GM19395 (cell line): ENCODE results near the gene COL4A1.

Experiments
- ATAC-seq: cut with Tn5 transposase; IDR thresholded peaks from one replicate; pipeline ENCODE4 v1.9.1; 2021; ENCODE audit warnings: mild to moderate bottlenecking, moderate library complexity; ENCODE audit not compliant: unreplicated experiment

COL4A1 gene

GRCh38 chr13:110244071-110244830, 62.7 kb downstream of the COL4A1 start:
- ATAC-seq = no peak

DNA sequence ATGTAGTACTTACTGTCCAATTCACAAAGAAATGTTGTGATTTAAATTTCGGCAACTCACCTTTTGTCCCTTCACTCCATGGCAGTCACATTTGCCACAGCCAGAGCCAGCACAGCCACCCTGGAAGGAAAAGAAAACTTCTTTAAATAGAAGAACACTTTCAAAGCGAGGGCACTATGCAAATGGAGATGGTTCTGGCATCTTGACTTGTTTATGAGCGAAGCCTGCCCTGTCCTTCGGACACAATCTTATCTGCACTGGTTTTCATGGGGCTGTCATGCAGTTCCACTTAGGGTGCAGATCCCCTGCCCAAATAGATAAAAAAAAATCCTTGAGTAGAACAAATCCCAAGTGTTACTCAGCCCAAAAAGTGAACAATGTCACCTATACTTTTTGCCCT, 64.3 kb downstream of the COL4A1 start:
- ATAC-seq = no peak

DNA sequence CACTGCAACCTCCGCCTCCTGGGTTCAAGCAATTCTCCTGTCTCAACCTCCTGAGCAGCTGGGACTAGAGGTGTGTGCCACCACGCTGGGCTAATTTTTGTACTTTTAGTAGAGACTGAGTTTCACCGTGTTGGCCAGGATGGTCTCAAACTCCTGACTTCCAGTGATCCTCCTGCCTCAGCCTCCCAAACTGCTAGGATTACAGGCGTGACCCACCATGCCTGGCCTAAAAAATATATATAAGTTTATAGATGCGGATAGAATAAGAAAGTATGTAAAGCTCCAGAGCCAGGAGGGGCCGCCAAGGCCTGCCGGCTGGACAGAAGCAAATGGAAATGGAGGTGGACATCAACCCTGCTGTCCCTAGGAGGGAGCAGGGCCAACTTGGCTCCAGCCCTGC, 66.0 kb downstream of the COL4A1 start:
- no peak for ATAC-seq

GRCh38 chr13:110240352-110240751, 66.6 kb downstream of the COL4A1 start:
- ATAC-seq = no peak

DNA sequence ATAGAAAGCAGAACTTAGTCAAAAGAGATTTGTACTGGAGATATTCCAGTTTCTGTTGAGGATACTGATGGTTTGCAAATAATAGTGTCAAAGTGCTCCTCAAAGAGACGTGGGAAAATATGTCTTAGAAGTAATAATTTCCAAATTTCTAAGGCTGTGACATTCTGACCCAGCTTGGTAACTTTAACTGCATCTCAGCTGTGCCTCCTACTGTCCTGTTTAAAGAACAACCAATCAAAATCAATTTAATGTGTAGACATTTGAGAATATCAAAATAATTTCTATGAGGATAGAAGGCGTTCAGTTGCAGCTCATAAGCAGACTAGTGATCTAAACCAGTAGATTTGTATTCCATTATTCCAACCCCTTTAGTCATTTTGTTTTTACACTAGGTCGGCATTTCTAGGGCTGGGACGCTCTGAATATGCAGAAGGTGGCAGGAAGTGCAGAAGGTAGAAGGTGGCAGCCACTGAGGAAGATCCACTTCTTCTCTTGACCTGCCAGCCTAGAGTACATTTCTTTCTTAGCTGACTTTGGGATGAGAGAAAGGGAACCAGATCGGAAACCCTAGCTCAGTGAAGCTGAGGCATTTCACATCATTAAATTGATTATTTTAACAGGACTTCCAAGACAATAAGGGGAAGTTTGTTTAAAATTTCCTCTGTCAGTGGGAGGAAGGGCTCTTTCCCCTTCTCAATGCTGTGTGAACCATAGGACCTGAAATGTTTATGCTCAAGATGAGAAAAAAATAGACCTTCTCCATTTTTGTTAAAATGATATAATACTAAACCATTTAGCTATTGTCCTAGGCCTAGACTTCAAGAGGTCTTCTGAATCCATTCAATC, 67.5 kb downstream of the COL4A1 start:
- no peak for ATAC-seq

DNA sequence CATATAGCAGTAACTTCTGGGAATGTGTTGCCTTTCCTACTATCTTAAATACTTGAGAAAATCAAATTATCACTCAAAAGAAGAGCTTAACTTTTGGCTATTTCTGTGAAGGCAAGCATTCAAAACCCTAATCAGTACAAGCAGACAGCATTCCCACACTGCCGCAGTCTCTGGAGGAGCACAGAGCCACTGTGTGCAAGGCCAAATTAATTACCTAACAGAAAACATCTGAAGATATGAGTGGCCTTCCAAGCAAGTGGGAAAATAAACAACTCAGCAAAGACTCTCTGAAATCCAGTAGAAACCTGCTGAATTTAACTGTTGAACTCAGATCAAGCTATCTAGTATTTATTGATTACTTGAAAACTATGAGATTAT, 68.2 kb downstream of the COL4A1 start:
- ATAC-seq = no peak

- no peak for ATAC-seq
These were observed 68.8 kb downstream of the COL4A1 start for GRCh38 chr13:110237875-110238817.

GRCh38 chr13:110236831-110237261, 70.1 kb downstream of the COL4A1 start:
- ATAC-seq = no peak

DNA sequence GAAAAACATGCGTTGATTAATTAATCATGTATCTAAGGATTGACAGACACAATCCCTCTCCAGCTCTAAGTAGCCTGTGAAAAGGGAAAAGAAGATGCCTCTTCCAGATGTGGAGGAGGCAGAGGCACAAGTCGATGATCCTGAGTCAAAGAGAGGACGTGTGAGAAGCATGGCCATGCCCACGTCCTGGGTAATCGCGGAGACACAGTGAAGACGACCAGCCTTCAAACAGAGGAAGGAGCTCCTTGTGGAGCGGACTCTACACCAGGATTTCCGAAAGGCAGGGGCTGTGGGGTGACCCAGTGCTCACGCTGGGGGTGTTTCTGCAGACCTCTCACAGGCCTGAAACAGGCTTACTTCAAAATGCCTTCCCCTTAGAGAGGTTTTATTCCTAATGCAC, 70.5 kb downstream of the COL4A1 start:
- no peak for ATAC-seq

GRCh38 chr13:110234532-110234931, 72.4 kb downstream of the COL4A1 start:
- ATAC-seq = no peak

DNA sequence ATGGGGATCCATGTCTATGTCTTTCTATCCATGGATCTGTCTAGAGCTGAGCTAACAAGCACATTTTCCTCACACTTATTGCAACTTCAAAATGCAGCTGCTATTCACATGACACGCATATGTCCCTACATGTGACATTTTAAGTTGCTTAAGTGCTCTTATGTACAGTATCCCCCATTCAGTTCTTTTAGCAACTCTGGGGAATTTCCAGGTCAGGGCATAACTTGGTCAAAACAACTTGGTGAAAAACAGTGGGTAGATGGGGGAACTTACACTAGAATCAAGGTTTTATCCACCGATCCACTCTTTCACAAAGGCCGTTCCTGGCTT, 73.0 kb downstream of the COL4A1 start:
- ATAC-seq = no peak

DNA sequence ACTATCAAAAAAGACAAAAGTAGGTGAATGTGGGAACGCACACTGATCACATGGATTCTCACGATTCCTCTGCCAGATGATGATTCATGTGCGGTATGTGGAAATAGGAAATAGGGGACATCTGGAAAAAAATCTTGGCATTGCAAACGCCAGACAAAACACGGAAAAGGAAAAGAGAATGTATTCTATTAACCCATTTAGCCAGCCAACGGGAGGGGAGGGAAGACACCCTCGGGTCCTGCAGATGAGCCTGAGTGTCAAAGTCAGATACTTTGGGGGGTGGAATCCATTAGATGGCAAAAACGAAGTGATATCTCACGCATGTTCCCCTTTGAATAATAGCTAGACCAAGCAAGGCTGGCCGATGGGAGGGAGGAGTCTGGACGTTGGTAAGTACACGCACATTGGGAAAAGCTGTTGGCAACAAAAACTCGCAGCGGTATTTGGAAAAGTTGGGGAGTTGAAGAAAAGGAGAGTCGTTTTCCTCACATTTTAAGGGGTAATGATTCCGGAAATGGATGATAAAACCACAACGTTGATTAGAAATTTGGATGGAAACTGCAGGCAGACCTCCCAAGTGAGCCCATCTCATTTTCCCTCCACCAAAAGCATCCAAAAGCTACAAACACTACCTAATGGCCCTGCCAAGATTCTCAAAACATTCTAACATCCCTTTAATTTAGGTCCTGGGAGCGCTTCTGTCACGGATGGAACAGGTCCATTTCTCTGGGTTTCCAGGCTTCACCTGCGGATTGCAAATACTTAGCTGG, 73.6 kb downstream of the COL4A1 start:
- ATAC-seq = no peak

DNA sequence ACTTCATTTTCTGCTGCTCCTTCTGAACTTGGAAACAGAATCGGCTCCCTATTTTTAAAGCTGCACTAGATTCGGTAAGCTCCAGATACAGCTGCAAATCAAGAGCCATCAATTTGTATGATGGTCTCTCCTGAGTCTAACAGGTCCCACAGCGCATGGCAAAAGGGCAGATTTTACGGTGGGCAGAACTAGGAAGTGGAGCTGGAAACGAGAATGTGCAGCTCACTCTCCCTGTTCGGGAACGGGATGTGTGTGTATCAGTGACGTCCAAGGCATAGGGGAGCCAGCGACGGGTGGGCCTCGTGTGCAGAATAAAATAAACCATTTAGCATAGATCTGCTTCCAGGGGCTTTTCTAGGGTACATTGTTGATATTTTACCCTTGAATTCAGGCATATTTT, 74.2 kb downstream of the COL4A1 start:
- no peak for ATAC-seq

DNA sequence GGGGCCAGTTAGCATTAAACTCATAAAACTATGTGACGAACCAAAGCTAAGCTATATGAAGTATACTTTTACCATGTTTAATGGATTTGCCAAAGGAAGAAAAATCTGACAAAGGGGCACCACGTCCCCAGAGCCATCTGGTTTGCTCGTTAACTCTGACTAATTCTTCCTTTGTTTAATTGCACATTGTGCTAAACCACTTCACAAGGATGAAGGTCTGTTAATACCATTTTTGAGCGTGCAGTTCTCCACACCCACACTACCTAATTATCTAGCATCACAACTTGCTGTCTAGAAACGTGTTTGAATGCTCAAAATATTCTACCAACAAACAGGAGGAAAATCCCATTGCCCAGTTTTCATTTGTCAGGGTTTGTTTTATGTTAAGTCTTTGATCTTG, 74.8 kb downstream of the COL4A1 start:
- ATAC-seq = no peak

DNA sequence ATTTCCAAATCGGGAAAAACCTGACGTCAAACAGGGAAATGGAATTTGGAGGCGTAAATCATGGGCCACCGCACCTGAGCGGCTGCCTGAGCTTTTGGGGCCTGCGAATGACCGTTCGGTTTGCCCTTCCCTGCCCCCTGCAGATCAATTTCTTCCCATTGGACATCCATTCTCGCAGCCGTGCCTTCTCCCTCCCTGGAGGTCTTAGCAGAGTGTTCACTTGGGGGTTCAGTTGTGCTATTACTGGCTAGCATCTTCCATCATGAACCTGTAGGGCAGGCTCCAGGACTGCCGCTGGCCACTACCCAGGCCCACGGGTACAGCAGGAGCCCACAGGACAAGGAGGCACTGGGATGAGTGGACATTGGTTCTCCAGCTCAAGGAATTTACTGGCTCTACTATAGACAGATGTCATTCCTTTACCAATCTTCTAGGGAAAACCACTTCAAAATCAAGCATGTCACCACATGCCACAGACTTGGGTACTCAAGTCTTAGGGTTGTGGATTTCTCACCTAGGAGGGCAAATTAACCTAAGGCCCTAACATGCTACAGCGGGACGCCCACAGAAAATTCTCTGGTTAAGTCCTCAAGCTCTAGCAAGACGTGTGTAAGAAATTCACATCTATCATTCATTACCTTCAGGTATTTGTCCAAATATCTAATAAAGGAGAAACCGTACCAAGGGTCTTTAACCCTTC, 75.5 kb downstream of the COL4A1 start:
- no peak for ATAC-seq

DNA sequence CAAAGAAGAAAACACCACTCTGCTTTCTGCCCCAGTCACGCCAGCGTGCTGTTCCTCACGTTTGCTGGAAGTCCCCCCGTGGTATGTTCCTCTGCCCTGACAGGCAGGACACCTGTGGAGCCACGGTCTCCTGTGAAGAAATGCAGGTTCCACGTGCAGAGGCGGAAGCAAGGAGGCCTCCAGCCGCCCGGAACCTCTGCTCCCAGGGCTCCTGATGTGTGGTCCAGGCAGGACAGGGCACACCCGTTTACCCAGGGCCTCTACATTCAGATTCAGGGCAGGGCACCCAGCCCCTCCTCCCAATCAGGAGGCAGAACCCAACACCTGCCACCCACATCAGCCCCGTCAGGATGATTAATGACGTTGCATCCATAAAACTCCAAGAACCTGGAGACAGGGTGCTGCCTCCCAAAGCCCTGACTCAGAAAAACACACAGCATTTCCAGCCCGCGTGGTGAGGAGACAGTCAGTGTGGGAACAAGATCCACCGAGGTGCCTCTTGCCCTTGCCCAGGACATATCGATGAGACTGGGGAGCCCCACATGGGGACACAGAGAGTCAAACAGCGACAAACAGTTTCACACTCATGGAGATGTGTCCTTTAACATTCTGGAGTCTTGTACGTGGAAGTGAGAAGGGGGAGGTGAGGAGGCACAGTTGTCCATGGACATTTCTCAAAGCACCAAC, 76.2 kb downstream of the COL4A1 start:
- no peak for ATAC-seq

DNA sequence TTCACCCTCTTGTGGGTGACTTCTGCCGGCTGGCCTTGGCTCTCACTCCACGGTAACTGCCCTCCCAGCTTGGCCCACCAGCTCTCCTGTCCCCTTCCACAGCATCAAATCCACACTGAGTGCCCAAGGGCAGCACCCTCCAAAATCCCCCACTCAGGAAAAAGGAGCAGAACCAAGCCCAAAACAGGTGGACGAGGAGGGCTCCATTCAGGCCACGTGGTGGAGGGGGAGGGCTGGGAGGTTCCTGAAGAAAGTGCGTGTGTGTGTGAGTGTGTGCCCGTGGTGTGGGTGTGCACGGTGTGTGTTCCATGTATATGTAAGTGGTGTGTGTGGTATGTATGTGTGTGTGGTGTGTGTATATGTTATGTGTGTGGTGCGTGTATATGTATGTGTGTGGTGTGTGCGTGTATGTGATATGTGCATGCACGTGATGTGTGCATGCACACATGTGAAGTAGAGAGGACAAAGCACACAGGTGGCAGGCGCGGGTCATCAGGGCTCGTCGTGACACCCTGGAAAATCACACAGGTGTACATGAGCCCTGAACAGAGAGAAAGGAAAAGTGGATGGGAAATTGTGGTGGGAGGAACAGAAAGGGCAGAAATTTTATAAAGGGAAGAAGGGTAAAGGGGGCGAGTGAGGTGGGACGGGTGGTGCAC, 76.9 kb downstream of the COL4A1 start:
- ATAC-seq = no peak

DNA sequence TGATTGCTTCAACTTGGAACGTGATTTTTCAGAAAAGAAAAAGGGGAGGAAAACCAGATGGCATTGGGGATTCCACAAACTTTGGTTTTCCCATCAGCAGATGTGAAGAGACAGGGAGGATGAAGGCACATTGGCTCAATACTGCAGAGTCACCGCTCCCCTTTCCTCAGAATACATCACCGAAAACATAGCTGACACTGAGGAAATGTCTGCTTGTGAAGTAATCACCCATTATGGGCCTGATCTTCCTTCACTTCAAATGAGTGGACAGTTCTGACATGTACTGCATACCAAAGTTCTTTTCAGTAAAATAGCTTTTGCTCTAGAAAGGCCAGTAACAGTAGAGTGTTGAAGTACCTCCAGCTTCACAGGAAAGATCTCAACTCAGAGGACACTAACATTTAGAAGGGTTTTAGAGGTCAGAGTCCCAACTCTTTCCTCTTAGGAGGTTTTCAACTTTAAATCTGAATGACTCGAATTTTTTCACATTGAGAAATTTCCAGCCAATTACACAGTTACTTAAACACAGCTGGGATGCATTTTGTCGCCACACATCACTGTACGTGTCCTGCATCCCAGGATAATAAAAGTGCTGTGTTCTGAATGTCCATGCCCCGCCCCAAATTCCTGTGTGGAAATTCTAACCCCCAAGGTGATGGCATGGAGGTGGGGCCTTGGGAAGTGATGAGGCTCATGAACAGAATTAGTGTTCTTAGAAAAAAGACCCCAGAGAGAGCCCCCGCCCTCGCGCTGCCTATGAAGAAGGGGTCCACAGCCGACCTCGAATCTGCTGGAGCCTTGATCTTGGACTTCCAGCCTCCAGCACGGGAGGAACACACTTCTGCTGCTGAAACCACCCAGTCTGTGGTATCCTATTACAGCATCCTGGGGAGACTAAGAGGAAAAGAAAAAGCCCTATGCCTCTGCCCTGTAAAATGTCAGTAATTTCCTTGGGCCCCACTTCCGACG, 77.7 kb downstream of the COL4A1 start:
- ATAC-seq = no peak
